ENCODE data around the gene PSMB8. TPM values are rescaled to one million over a fixed set of nuclear protein-coding genes. Genes with fewer than 3 reads are reported as not detected.

Gene PSMB8
- total RNA-seq, 3 donors from 2014 or later (not counting 1 experiment from before 2014, with no cell fraction given): 160 to 170 (median 161) TPM

- DNase-seq (peak in 1 of 2 donors; percentile 6), ATAC-seq (no peak)
- no peaks in the 10 kb centered on the region for H3K9me3 Mint-ChIP-seq
- intact Hi-C loops (cut with micrococcal nuclease): no loop called here
- H3K4me3 Mint-ChIP-seq: no peak overlapping the region
- peaks cover 48 to 51% of the 10 kb centered on the region in 2 donors for H3K4me1 Mint-ChIP-seq
- Histone ChIP-seq H3K27me3 (ENCODE audit: control insufficient read depth, insufficient read depth, low read length) (no peaks in the 10 kb centered on the region), H3K9me3 (ENCODE audit: control insufficient read depth, insufficient read depth, low read length) (no peaks in the 10 kb centered on the region), H3K4me1 (ENCODE audit: control insufficient read depth, insufficient read depth, low read length) (peaks cover 33% of the 10 kb centered on the region), H3K27ac (ENCODE audit: low read length) (no peak overlapping the region), H3K36me3 (ENCODE audit: control insufficient read depth, insufficient read depth, low read length) (peaks cover 58% of the 10 kb centered on the region), H3K4me3 (ENCODE audit: low read length) (no peak overlapping the region)
- no peaks in the 10 kb centered on the region for H3K27me3 Mint-ChIP-seq (ENCODE audit: low read depth in 2 of 2)
- peaks cover 15% of the 10 kb centered on the region for H3K36me3 Mint-ChIP-seq
- 82% methylated on average over 11 of the region's 14 CpGs for WGBS (ENCODE audit: insufficient coverage)
- TF ChIP-seq, protein P1, sequence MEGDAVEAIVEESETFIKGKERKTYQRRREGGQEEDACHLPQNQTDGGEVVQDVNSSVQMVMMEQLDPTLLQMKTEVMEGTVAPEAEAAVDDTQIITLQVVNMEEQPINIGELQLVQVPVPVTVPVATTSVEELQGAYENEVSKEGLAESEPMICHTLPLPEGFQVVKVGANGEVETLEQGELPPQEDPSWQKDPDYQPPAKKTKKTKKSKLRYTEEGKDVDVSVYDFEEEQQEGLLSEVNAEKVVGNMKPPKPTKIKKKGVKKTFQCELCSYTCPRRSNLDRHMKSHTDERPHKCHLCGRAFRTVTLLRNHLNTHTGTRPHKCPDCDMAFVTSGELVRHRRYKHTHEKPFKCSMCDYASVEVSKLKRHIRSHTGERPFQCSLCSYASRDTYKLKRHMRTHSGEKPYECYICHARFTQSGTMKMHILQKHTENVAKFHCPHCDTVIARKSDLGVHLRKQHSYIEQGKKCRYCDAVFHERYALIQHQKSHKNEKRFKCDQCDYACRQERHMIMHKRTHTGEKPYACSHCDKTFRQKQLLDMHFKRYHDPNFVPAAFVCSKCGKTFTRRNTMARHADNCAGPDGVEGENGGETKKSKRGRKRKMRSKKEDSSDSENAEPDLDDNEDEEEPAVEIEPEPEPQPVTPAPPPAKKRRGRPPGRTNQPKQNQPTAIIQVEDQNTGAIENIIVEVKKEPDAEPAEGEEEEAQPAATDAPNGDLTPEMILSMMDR (IDR thresholded peaks at IDR 0.05): no peak
- peak overlapping the region; percentile 72 to 73 for H3K27ac Mint-ChIP-seq
Measured at GRCh38 chr6:32857156-32857891, 13.5 kb upstream of the PSMB8 start.

- H3K27ac Mint-ChIP-seq: peak overlapping the region; percentile 100
- intact Hi-C loops (cut with micrococcal nuclease): no loop called here
- TF ChIP-seq, protein P1 (IDR thresholded peaks at IDR 0.05): no peak
- Histone ChIP-seq H3K9me3 (ENCODE audit: control insufficient read depth, insufficient read depth, low read length) (no peaks in the 10 kb centered on the region), H3K27ac (ENCODE audit: low read length) (peak overlapping the region; percentile 99), H3K27me3 (ENCODE audit: control insufficient read depth, insufficient read depth, low read length) (no peaks in the 10 kb centered on the region), H3K4me3 (ENCODE audit: low read length) (no peak overlapping the region), H3K4me1 (ENCODE audit: control insufficient read depth, insufficient read depth, low read length) (peaks cover 49% of the 10 kb centered on the region), H3K36me3 (ENCODE audit: control insufficient read depth, insufficient read depth, low read length) (peaks cover 62% of the 10 kb centered on the region)
- no peaks in the 10 kb centered on the region for H3K27me3 Mint-ChIP-seq (ENCODE audit: low read depth in 2 of 2)
- DNase-seq: peak in 1 of 2 donors; percentile 32
- no peak for ATAC-seq
- 69% methylated on average over 7 of the region's 8 CpGs for WGBS (ENCODE audit: insufficient coverage)
- peaks cover 60 to 68% of the 10 kb centered on the region in 2 donors for H3K4me1 Mint-ChIP-seq
- H3K9me3 Mint-ChIP-seq: no peaks in the 10 kb centered on the region
- H3K36me3 Mint-ChIP-seq: peaks cover 20% of the 10 kb centered on the region
- peak overlapping the region; percentile 99 for H3K4me3 Mint-ChIP-seq
Measured at GRCh38 chr6:32855467-32856174, 11.8 kb upstream of the PSMB8 start.

DNA sequence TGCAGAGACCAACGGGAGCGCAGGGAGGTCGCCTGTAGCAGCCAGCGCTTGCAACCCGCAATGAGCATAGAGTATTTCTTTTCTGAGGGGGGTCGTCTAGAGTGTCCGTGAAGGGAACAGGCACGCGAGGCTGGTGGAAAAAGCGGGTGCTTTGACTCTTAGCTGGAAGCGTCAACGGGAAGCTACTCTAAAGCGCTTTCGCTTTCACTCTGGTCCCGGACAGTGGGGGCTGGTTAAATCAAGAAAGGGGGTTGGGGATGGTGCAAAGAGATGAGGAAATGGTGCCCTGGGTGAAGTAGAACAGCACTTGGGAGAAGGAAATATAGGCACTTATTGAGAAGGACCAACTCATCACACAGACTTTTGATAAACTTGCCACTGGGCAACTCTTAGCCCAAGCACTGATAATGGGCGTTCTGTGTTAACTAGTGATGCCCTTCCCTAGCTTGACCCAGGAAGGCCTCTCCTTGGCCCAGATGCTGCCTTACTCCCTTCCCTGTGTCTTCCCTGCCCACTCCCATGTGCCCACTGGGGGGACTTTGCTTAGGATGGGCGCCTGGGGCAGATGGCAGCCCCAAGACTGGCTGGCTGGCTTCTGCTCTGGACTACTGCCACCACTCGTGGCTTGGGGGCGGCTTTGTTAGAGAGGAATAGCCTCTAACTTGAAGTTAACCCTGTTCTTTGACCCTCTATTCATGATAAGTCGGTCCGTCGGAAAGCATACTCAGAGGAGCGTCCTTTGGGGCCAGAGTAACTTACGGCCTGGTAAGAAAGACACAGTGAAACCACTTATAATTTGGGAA is 10.7 kb upstream of the PSMB8 start:
- H3K4me3 Mint-ChIP-seq: peak overlapping the region; percentile 99
- peak overlapping the region; percentile 95 for H3K4me3 ChIP-seq (ENCODE audit: low read length)

More for the DNA sequence above, 10.7 kb upstream of the PSMB8 start:
- ATAC-seq (peak; percentile 37 to 58 (median 39)), DNase-seq (peak; percentile 59 to 83)
- Mint-ChIP-seq H3K27me3 (ENCODE audit: low read depth in 2 of 2) (no peaks in the 10 kb centered on the region), H3K27ac (peak overlapping the region; percentile 100), H3K4me1 (peaks cover 67 to 78% of the 10 kb centered on the region in 2 donors), H3K9me3 (no peaks in the 10 kb centered on the region), H3K36me3 (peaks cover 29% of the 10 kb centered on the region)
- Histone ChIP-seq H3K4me1 (ENCODE audit: control insufficient read depth, insufficient read depth, low read length) (peaks cover 60% of the 10 kb centered on the region), H3K27me3 (ENCODE audit: control insufficient read depth, insufficient read depth, low read length) (no peaks in the 10 kb centered on the region), H3K36me3 (ENCODE audit: control insufficient read depth, insufficient read depth, low read length) (peaks cover 62% of the 10 kb centered on the region), H3K27ac (ENCODE audit: low read length) (peak overlapping the region; percentile 99), H3K9me3 (ENCODE audit: control insufficient read depth, insufficient read depth, low read length) (no peaks in the 10 kb centered on the region)
- intact Hi-C loops (cut with micrococcal nuclease): loop anchor here (1.0 to 5.0 kb wide), 3 partner anchors 10 to 348 kb away; partner anchors contain the start of genes HSD17B8, PSMB8, RXRB and SLC39A7
- 2% methylated on average over 22 of the region's 24 CpGs for WGBS (ENCODE audit: insufficient coverage)
- TF ChIP-seq, protein P1 (IDR thresholded peaks at IDR 0.05): no peak
